GM13976 (cell line): ENCODE measurements around the gene PHTF1.

ENCODE experiments used
- DNase-seq: peaks from one replicate; pipeline ENCODE4 v3.0.0; 2012; ENCODE audit warnings: low spot score
- CTCF ChIP-seq: IDR thresholded peaks from 2 replicates; pipeline ENCODE4 v1.5.1; 2012; ENCODE audit warnings: borderline replicate concordance, mild to moderate bottlenecking; ENCODE audit not compliant: insufficient read depth; ENCODE audit errors: extremely low read depth, missing control alignments, control extremely low read depth
- in situ Hi-C: fragments of 300-500 bp; cut with MboI; formaldehyde crosslinking; loops from one replicate; pipeline ENCODE4 v1.12.0; 2022; ENCODE audit warnings: low sequenced_read_pairs, mixed read lengths, inconsistent platforms; ENCODE audit not compliant: unreplicated experiment

The PHTF1 gene

GRCh38 chr1:113788802-113789201 is 29.5 kb upstream of the PHTF1 start:
- no peak for DNase-seq
- in situ Hi-C loops: no loop called here
- TF ChIP-seq CTCF: no peak

GRCh38 chr1:113787663-113788062 is 28.4 kb upstream of the PHTF1 start:
- TF ChIP-seq CTCF: no peak
- no peak for DNase-seq
- in situ Hi-C loops: no loop called here

- in situ Hi-C loops: no loop called here
- no peak for DNase-seq
- TF ChIP-seq CTCF: no peak
These were observed 26.8 kb upstream of the PHTF1 start for GRCh38 chr1:113786069-113786468.

DNA sequence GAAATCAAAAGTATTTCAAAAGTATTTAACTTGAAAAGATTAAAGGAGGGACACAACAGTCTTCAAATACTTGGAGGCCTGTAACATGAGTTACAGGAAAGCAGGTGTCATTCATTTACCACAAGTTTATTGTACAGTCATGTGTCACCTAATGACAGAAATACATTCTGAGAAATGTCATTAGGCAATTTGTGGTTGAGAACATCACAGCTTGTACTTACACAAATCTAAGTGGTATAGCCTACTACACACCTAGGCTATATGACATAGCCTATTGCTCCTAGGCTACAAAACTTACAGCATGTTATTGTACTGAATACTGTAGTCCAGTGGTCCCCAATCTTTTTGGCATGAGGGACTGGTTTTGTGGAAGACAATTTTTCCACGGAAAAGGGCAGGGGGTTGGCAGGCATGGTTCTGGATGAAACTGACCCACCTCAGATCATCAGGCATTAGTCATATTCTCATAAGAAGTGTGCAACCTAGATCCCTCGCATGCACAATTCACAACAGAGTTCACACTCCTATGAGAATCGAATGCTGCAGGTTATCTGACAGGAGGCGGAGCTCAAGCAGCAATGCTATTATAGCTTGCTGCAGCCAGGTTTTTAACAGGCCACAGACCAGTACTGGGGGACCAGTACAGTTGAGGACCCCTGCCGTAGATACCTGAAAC is 25.0 kb upstream of the PHTF1 start:
- in situ Hi-C loops: no loop called here
- TF ChIP-seq CTCF: no peak
- peak; percentile 17 for DNase-seq

GRCh38 chr1:113783254-113784103 is 24.2 kb upstream of the PHTF1 start:
- in situ Hi-C loops: no loop called here
- TF ChIP-seq CTCF: no peak
- peak; percentile 9 for DNase-seq

DNA sequence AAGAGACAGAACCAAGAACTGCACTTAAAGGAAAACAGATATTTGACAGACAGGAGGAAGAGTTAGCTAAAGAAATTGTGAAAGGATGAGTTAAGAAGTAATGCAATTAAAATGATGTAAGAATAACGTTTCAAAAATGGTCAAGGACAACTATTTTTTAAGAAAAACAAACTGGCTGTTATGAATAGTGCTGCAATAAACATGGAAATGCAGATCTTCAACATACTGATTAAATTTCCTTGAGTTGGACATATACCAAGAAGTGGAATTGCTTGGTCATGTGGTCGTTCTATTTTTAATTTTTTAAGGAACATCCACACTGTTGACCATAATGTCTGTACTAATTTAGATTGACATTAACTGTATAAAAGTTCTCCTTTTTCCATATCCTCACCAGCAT is 23.1 kb upstream of the PHTF1 start:
- DNase-seq: no peak
- no peak for TF ChIP-seq CTCF
- in situ Hi-C loops: no loop called here
